ENCODE data around the gene TNXB. TPM values are rescaled to one million over a fixed set of nuclear protein-coding genes. Genes with fewer than 3 reads are reported as not detected.
"Not testable (repeated sequence)": the region's sequence is repeated elsewhere in the genome, so short reads cannot be mapped to it uniquely, and the experiment has no call there.

TNXB gene
- total RNA-seq, 4 donors from 2014 or later: 223 to 525 (median 326) TPM

GRCh38 chr6:32008037-32008436 is 101.1 kb downstream of the TNXB start:
- H3K27me3 ChIP-seq; H3K27ac ChIP-seq (replicated peaks in 1 of 4); H3K36me3 ChIP-seq; H3K4me1 ChIP-seq; H3K9me3 ChIP-seq; DNase-seq (ENCODE audit: extremely low spot score); intact Hi-C loops (cut with DNase I); H3K4me3 ChIP-seq: not testable (repeated sequence)
- WGBS: no CpG with 5 or more reads among the region's 24 CpGs

DNA sequence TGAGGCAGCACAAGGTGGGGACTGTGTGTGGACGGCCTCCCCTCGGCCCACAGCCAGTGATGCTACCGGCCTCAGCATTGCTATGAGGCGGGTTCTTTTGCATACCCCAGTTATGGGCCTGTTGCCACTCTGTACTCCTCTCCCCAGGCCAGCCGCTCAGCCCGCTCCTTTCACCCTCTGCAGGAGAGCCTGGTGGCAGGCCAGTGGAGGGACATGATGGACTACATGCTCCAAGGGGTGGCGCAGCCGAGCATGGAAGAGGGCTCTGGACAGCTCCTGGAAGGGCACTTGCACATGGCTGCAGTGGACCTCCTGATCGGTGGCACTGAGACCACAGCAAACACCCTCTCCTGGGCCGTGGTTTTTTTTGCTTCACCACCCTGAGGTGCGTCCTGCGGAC is 102.1 kb downstream of the TNXB start:
- H3K4me1 ChIP-seq; H3K27me3 ChIP-seq; H3K27ac ChIP-seq (replicated peaks in 1 of 4); intact Hi-C loops (cut with DNase I); H3K4me3 ChIP-seq; H3K36me3 ChIP-seq; DNase-seq (ENCODE audit: extremely low spot score); H3K9me3 ChIP-seq: not testable (repeated sequence)
- WGBS: 87% methylated on average over 10 of the region's 12 CpGs

GRCh38 chr6:32005991-32006529 is 103.1 kb downstream of the TNXB start:
- H3K36me3 ChIP-seq; DNase-seq (ENCODE audit: extremely low spot score); H3K4me3 ChIP-seq; H3K27ac ChIP-seq (replicated peaks in 1 of 4); H3K27me3 ChIP-seq; intact Hi-C loops (cut with DNase I); H3K9me3 ChIP-seq; H3K4me1 ChIP-seq: not testable (repeated sequence)
- WGBS: 84% methylated on average over 8 of the region's 8 CpGs

- H3K9me3 ChIP-seq; H3K27me3 ChIP-seq; H3K27ac ChIP-seq (replicated peaks in 1 of 4); H3K36me3 ChIP-seq; H3K4me3 ChIP-seq; intact Hi-C loops (cut with DNase I); DNase-seq (ENCODE audit: extremely low spot score); H3K4me1 ChIP-seq: not testable (repeated sequence)
- 91% methylated on average over 5 of the region's 9 CpGs for WGBS
These were observed 103.6 kb downstream of the TNXB start for GRCh38 chr6:32005538-32005880.

- H3K27me3 ChIP-seq; H3K9me3 ChIP-seq; H3K27ac ChIP-seq (replicated peaks in 1 of 4); H3K4me1 ChIP-seq; DNase-seq (ENCODE audit: extremely low spot score); intact Hi-C loops (cut with DNase I); H3K36me3 ChIP-seq; H3K4me3 ChIP-seq: not testable (repeated sequence)
- 83% methylated on average over 9 of the region's 13 CpGs for WGBS
These were observed 104.1 kb downstream of the TNXB start for GRCh38 chr6:32004864-32005537.

- intact Hi-C loops (cut with DNase I): not testable (repeated sequence)
These were observed 104.7 kb downstream of the TNXB start for GRCh38 chr6:32004393-32004792.

GRCh38 chr6:32003301-32003700 is 105.8 kb downstream of the TNXB start:
- H3K27me3 ChIP-seq; H3K27ac ChIP-seq (replicated peaks in 1 of 4); H3K4me3 ChIP-seq; H3K9me3 ChIP-seq; H3K4me1 ChIP-seq; DNase-seq (ENCODE audit: extremely low spot score); H3K36me3 ChIP-seq; intact Hi-C loops (cut with DNase I): not testable (repeated sequence)
- WGBS: no CpG with 5 or more reads among the region's 7 CpGs

More at GRCh38 chr6:32004393-32004792, 104.7 kb downstream of the TNXB start:
- not testable (repeated sequence) for H3K36me3 ChIP-seq; H3K4me3 ChIP-seq; H3K27me3 ChIP-seq; DNase-seq (ENCODE audit: extremely low spot score); H3K27ac ChIP-seq (replicated peaks in 1 of 4); H3K9me3 ChIP-seq; H3K4me1 ChIP-seq
- WGBS: 72% methylated on average over 4 of the region's 4 CpGs

- H3K27ac ChIP-seq (replicated peaks in 1 of 4); intact Hi-C loops (cut with DNase I); H3K27me3 ChIP-seq; H3K36me3 ChIP-seq; DNase-seq (ENCODE audit: extremely low spot score); H3K4me3 ChIP-seq; H3K4me1 ChIP-seq; H3K9me3 ChIP-seq: not testable (repeated sequence)
- no CpG with 5 or more reads among the region's 15 CpGs for WGBS
These were observed 106.4 kb downstream of the TNXB start for GRCh38 chr6:32002546-32003268.

GRCh38 chr6:31996385-31996784 is 112.8 kb downstream of the TNXB start:
- no CpG with 5 or more reads among the region's 6 CpGs for WGBS
- H3K27me3 ChIP-seq; H3K4me1 ChIP-seq; DNase-seq (ENCODE audit: extremely low spot score); H3K4me3 ChIP-seq; intact Hi-C loops (cut with DNase I); H3K9me3 ChIP-seq; H3K27ac ChIP-seq (replicated peaks in 1 of 4); H3K36me3 ChIP-seq: not testable (repeated sequence)

DNA sequence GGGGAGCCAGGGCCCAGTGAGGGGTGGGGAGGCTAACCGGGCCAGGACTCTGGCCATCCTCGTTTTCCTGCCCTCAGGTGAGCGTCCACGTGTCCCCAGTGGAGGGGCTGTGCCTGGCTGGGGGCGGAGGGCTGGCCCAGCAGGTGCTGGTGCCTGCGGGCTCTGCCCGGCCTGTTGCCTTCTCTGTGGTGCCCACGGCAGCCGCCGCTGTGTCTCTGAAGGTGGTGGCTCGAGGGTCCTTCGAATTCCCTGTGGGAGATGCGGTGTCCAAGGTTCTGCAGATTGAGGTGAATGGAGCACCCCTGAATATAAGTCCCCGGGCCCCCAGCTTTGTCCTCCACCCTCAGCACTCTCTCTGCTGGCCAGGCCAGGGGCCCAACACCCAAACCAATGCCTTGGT is 114.7 kb downstream of the TNXB start:
- H3K4me1 ChIP-seq; H3K4me3 ChIP-seq; intact Hi-C loops (cut with DNase I); H3K36me3 ChIP-seq; H3K9me3 ChIP-seq; DNase-seq (ENCODE audit: extremely low spot score); H3K27me3 ChIP-seq; H3K27ac ChIP-seq (replicated peaks in 1 of 4): not testable (repeated sequence)
- no CpG with 5 or more reads among the region's 14 CpGs for WGBS

Small RNAs within 50 kb of the gene (small RNA-seq; reads per million reads assigned to genes)
- 0 reads per million in 3 donors for gene RNA5SP206

Other genes starting within 250 kb of the TNXB start
- gene NEU1, start 246.5 kb downstream of the TNXB start, total RNA-seq: 10 to 100 TPM; 24.9 to 39.6 (median 34.9) TPM
- gene SLC44A4, start 230.3 kb downstream of the TNXB start, total RNA-seq: under 1 TPM in 2 of 4 donors, not detected in 2; 0.19 to 0.80 TPM
- 10 to 100 TPM; 25.7 to 48.4 (median 38.1) TPM for gene EHMT2, start 211.6 kb downstream of the TNXB start, total RNA-seq
- 1 to 10 TPM in 3 of 4 donors, under 1 TPM in 1; 0.66 to 2.5 (median 1.6) TPM for gene ZBTB12, start 207.3 kb downstream of the TNXB start, total RNA-seq
- 10 to 100 TPM in 3 of 4 donors, 1 to 10 TPM in 1; 10.0 to 15.4 (median 12.6) TPM for gene C2, start 181.6 kb downstream of the TNXB start, total RNA-seq
- 10 to 100 TPM; 11.6 to 28.7 (median 12.7) TPM for gene CFB, start 163.2 kb downstream of the TNXB start, total RNA-seq
- gene NELFE, start 150.4 kb downstream of the TNXB start, total RNA-seq: 10 to 100 TPM; 79.3 to 81.7 (median 81.1) TPM
- 10 to 100 TPM; 23.3 to 33.2 (median 28.5) TPM for gene SKIC2, start 150.2 kb downstream of the TNXB start, total RNA-seq
- gene DXO, start 137.2 kb downstream of the TNXB start, total RNA-seq: 10 to 100 TPM; 12.9 to 18.4 (median 15.9) TPM
- 100 to 1,000 TPM in 2 of 4 donors, 10 to 100 TPM in 2; 31.6 to 187 (median 98.2) TPM for gene C4A, start 127.3 kb downstream of the TNXB start, total RNA-seq
- 100 to 1,000 TPM in 1 of 4 donors, 10 to 100 TPM in 3; 45.3 to 203 (median 75.8) TPM for gene C4B, start 94.5 kb downstream of the TNXB start, total RNA-seq
- 1 to 10 TPM in 3 of 4 donors, under 1 TPM in 1; 0.33 to 3.7 (median 1.9) TPM for gene CYP21A2, start 70.9 kb downstream of the TNXB start, total RNA-seq
- 10 to 100 TPM; 17.7 to 37.4 (median 27.2) TPM for gene ATF6B, start 18.9 kb upstream of the TNXB start, total RNA-seq
- gene FKBPL, start 20.9 kb upstream of the TNXB start, total RNA-seq: 1 to 10 TPM; 2.7 to 6.3 (median 3.9) TPM
- gene PRRT1, start 42.6 kb upstream of the TNXB start, total RNA-seq: 1 to 10 TPM; 2.7 to 4.4 (median 4.0) TPM
- gene PPT2, start 44.8 kb upstream of the TNXB start, total RNA-seq: 10 to 100 TPM; 14.9 to 31.4 (median 20.8) TPM
- gene EGFL8, start 55.3 kb upstream of the TNXB start, total RNA-seq: 10 to 100 TPM in 2 of 4 donors, 1 to 10 TPM in 2; 8.1 to 20.7 (median 13.9) TPM
- 10 to 100 TPM; 52.7 to 76.7 (median 68.9) TPM for gene AGPAT1, start 66.7 kb upstream of the TNXB start, total RNA-seq
- gene RNF5, start 69.1 kb upstream of the TNXB start, total RNA-seq: 10 to 100 TPM; 76.2 to 91.4 (median 88.5) TPM
- 1 to 10 TPM in 3 of 4 donors, under 1 TPM in 1; 0.83 to 5.9 (median 3.8) TPM for gene AGER, start 74.9 kb upstream of the TNXB start, total RNA-seq
- gene PBX2, start 80.9 kb upstream of the TNXB start, total RNA-seq: 10 to 100 TPM; 43.6 to 95.9 (median 59.3) TPM
- 10 to 100 TPM in 1 of 4 donors, 1 to 10 TPM in 3; 5.7 to 17.4 (median 8.6) TPM for gene GPSM3, start 83.3 kb upstream of the TNXB start, total RNA-seq
- gene NOTCH4, start 114.7 kb upstream of the TNXB start, total RNA-seq: 10 to 100 TPM; 16.6 to 30.6 (median 19.8) TPM

Measured in esophagus muscularis mucosa (tissue), 4 donors.